Endodermal cell (in vitro differentiated cells): Measurements from ENCODE around the gene WWC2. TPM values are rescaled to one million over a fixed set of nuclear protein-coding genes. Genes with fewer than 3 reads are reported as not detected.

Source experiments
- DNase-seq: peaks from one replicate; pipeline ENCODE4 v3.0.0-alpha.2; 2017
- H3K27ac ChIP-seq: 2 replicates; pipeline ENCODE4 v1.5.1; 2013; ENCODE audit warnings: mild to moderate bottlenecking, low read depth, low read length, moderate library complexity
- H3K27me3 ChIP-seq: 2 replicates; pipeline ENCODE4 v1.6.1; 2013; ENCODE audit warnings: mild to moderate bottlenecking, low read length, moderate library complexity; ENCODE audit not compliant: insufficient read depth, control insufficient read depth, poor library complexity, severe bottlenecking
- H3K36me3 ChIP-seq: 2 replicates; pipeline ENCODE4 v1.7.0; 2013; ENCODE audit warnings: mild to moderate bottlenecking, low read length, moderate library complexity; ENCODE audit not compliant: control insufficient read depth, insufficient read depth
- H3K4me1 ChIP-seq: one replicate; pipeline ENCODE4 v1.7.0; 2013; ENCODE audit warnings: low read length; ENCODE audit not compliant: control insufficient read depth, insufficient read depth
- H3K4me3 ChIP-seq: 2 replicates; pipeline ENCODE4 v1.5.1; 2013; ENCODE audit warnings: mild to moderate bottlenecking, low read length, moderate library complexity
- H3K9ac ChIP-seq: 2 replicates; pipeline ENCODE4 v1.6.1; 2013; ENCODE audit warnings: mild to moderate bottlenecking, low read length, moderate library complexity; ENCODE audit not compliant: poor library complexity, severe bottlenecking; ENCODE audit errors: extremely low read depth
- H3K9me3 ChIP-seq: 2 replicates; pipeline ENCODE4 v1.6.1; 2013; ENCODE audit warnings: mild to moderate bottlenecking, low read length, moderate library complexity; ENCODE audit not compliant: control insufficient read depth
- H3K27ac Mint-ChIP-seq: 2 replicates; pipeline ENCODE4 v1.8.0; 2020; ENCODE audit warnings: mixed read lengths
- H3K27me3 Mint-ChIP-seq: 2 replicates; pipeline ENCODE4 v1.8.0; 2021; ENCODE audit warnings: mild to moderate bottlenecking, mixed read lengths; ENCODE audit not compliant: insufficient read depth
- H3K36me3 Mint-ChIP-seq: 2 replicates; pipeline ENCODE4 v1.8.0; 2020; ENCODE audit warnings: low read depth, mixed read lengths
- H3K4me1 Mint-ChIP-seq: 2 replicates; pipeline ENCODE4 v1.8.0; 2020; ENCODE audit warnings: mixed read lengths
- H3K4me3 Mint-ChIP-seq: 2 replicates; pipeline ENCODE4 v1.8.0; 2020; ENCODE audit warnings: mild to moderate bottlenecking, moderate library complexity, mixed read lengths
- H3K9me3 Mint-ChIP-seq: 2 replicates; pipeline ENCODE4 v1.8.0; 2020; ENCODE audit warnings: mild to moderate bottlenecking, mixed read lengths
- WGBS, 2 experiments: methylation state at CpG; one replicate each; pipeline versions ENCODE4 v1.1.5 to v1.1.7; 2013; ENCODE audit warnings: missing lambda C conversion rate in 2 of 2, mixed read lengths in 1 of 2; ENCODE audit not compliant: insufficient coverage in 1 of 2, insufficient read length in 1 of 2; 5-methylcytosine and 5-hydroxymethylcytosine counted together
- total RNA-seq, 2 donors: library from RNA; stranded (reverse); fragmentation: NEBNext Ultra II Directional in 1 of 2; extraction: Animal tissue kit (Norgen Biotek cat#: 25700) in 1 of 2; gene quantifications; 2 replicates in 1 of 2; 3 replicates in 1 of 2; pipeline ENCODE4 v1.2.1, GENCODE V29; 2021
- TF ChIP-seq, protein P1 (sequence below): fragments of 200-600 bp; sonication (generic); conservative IDR thresholded peaks from 2 replicates; pipeline ENCODE4 v1.5.0; 2021; ENCODE audit warnings: antibody characterized with exemption, mild to moderate bottlenecking

Gene WWC2
- total RNA-seq, 2 donors from 2014 or later, result 98.2 to 108 TPM

DNA sequence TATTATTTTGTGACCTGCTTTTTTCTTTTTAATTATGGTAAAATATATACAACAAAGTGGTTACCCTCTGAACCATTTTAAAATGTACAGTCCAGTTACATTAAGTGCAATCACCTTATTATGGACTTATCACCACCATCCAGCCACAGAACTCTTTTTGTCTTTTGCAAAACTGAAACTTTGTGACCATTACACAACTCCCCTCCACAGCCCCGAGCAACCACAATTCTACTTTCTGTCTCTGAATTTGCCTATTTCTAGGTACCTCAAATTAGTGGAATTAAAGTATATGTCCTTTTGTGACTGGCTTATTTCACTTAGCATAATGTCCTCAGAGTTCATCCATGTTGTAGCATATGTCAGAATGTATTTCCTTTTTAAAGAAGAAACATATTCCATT lies 39.3 kb upstream of the WWC2 start:
- Histone ChIP-seq H3K9me3 (peaks cover 9% of the 10 kb centered on the region), H3K27ac (no peak overlapping the region), H3K36me3 (no peaks in the 10 kb centered on the region), H3K9ac (no peak overlapping the region), H3K27me3 (no peaks in the 10 kb centered on the region), H3K4me3 (no peak overlapping the region), H3K4me1 (no peaks in the 10 kb centered on the region)
- Mint-ChIP-seq H3K4me1 (no peaks in the 10 kb centered on the region), H3K27me3 (no peaks in the 10 kb centered on the region), H3K9me3 (peaks cover 10% of the 10 kb centered on the region), H3K27ac (no peak overlapping the region), H3K36me3 (no peaks in the 10 kb centered on the region), H3K4me3 (no peak overlapping the region)
- 87% methylated on average over 1 of the region's 1 CpG; no CpG with 5 or more reads in 1 of the 2 experiments for WGBS, 2 experiments
- TF ChIP-seq, protein P1, sequence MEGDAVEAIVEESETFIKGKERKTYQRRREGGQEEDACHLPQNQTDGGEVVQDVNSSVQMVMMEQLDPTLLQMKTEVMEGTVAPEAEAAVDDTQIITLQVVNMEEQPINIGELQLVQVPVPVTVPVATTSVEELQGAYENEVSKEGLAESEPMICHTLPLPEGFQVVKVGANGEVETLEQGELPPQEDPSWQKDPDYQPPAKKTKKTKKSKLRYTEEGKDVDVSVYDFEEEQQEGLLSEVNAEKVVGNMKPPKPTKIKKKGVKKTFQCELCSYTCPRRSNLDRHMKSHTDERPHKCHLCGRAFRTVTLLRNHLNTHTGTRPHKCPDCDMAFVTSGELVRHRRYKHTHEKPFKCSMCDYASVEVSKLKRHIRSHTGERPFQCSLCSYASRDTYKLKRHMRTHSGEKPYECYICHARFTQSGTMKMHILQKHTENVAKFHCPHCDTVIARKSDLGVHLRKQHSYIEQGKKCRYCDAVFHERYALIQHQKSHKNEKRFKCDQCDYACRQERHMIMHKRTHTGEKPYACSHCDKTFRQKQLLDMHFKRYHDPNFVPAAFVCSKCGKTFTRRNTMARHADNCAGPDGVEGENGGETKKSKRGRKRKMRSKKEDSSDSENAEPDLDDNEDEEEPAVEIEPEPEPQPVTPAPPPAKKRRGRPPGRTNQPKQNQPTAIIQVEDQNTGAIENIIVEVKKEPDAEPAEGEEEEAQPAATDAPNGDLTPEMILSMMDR, result no peak
- DNase-seq, result no peak

DNA sequence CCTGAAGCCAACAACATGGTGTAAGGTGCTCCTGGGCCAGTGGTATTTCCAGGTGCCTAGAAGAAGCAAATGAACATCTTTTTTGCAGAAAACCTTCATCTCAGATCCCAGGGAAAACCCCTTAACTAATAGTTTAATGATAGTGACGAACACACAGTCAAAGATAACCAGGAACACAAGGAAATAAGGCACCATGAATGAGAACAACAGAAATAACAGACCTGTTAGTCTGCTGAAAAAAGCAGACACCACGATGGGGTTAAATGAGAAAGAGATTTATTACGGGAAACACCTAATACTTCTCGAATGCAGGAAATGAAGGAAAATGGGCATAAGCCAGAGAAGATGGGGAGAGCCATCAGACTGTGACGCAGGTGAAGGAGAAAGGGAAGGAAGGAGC lies 30.6 kb upstream of the WWC2 start:
- Histone ChIP-seq H3K9me3 (peaks cover 20% of the 10 kb centered on the region), H3K27me3 (no peaks in the 10 kb centered on the region), H3K4me3 (no peak overlapping the region), H3K9ac (no peak overlapping the region), H3K36me3 (no peaks in the 10 kb centered on the region), H3K27ac (no peak overlapping the region), H3K4me1 (no peaks in the 10 kb centered on the region)
- no peak for DNase-seq
- WGBS, 2 experiments, result 90 to 95% methylated on average over 5 of the region's 5 CpGs
- Mint-ChIP-seq H3K4me1 (no peaks in the 10 kb centered on the region), H3K27ac (no peak overlapping the region), H3K4me3 (no peak overlapping the region), H3K36me3 (no peaks in the 10 kb centered on the region), H3K9me3 (peaks cover 34% of the 10 kb centered on the region), H3K27me3 (no peaks in the 10 kb centered on the region)
- TF ChIP-seq, protein P1, result no peak

DNA sequence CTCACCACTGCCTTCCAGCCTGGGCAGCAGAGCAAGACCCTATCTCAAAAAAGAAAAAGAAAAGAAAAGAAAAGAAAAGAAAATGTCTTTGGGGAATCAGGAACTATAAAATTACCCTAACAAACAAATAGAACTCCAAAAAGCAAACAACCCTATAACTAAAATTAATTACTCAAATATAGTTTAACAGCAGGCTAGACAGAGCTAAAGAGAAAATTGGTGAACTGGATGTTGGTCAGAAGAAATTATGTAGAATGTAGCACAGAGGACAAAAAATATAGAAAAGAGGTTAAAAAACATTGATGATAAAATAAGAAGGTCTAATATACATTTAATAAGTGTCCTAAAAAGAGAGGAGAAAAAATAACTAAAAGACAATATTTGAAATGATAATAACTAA lies 27.8 kb upstream of the WWC2 start:
- Histone ChIP-seq H3K4me1 (peaks cover 4% of the 10 kb centered on the region), H3K9me3 (peaks cover 20% of the 10 kb centered on the region), H3K9ac (no peak overlapping the region), H3K27ac (no peak overlapping the region), H3K4me3 (no peak overlapping the region), H3K36me3 (no peaks in the 10 kb centered on the region), H3K27me3 (no peaks in the 10 kb centered on the region)
- peaks cover 23% of the 10 kb centered on the region for H3K4me1 Mint-ChIP-seq
- no peaks in the 10 kb centered on the region for H3K27me3 Mint-ChIP-seq
- no peak overlapping the region for H3K4me3 Mint-ChIP-seq
- peaks cover 34% of the 10 kb centered on the region for H3K9me3 Mint-ChIP-seq
- H3K27ac Mint-ChIP-seq, result no peak overlapping the region
- DNase-seq, result no peak
- no peaks in the 10 kb centered on the region for H3K36me3 Mint-ChIP-seq
- TF ChIP-seq, protein P1, result no peak
